SJSA1 (cell line): ENCODE data around the gene TPRX2. TPM values are rescaled to one million over a fixed set of nuclear protein-coding genes. Genes with fewer than 3 reads are reported as not detected.
"Not testable (repeated sequence)": the region's sequence is repeated elsewhere in the genome, so short reads cannot be mapped to it uniquely, and the experiment has no call there.

Experiments
- DNase-seq, 2 experiments: peaks; one replicate each; pipeline ENCODE4 v3.0.0-alpha.2; 2015 to 2020; ENCODE audit warnings: low spot score in 2 of 2, low read depth in 1 of 2
- H3K27ac ChIP-seq: fragments of 250-450 bp; sonication (Bioruptor Pico); 2 replicates; pipeline ENCODE4 v1.5.1; 2020; ENCODE audit warnings: mild to moderate bottlenecking, moderate library complexity
- H3K27me3 ChIP-seq: fragments of 250-450 bp; sonication (Bioruptor Pico); replicated peaks from 2 replicates; pipeline ENCODE4 v1.5.1; 2020; ENCODE audit warnings: mild to moderate bottlenecking, moderate library complexity
- H3K36me3 ChIP-seq: fragments of 250-450 bp; sonication (Bioruptor Pico); 2 replicates; pipeline ENCODE4 v1.5.1; 2020; ENCODE audit warnings: mild to moderate bottlenecking
- H3K4me1 ChIP-seq: fragments of 250-450 bp; sonication (Bioruptor Pico); replicated peaks from 2 replicates; pipeline ENCODE4 v1.6.1; 2021; ENCODE audit warnings: mild to moderate bottlenecking
- H3K4me3 ChIP-seq: fragments of 250-450 bp; sonication (Bioruptor Pico); 2 replicates; pipeline ENCODE4 v1.5.1; 2020; ENCODE audit warnings: mild to moderate bottlenecking
- H3K9me3 ChIP-seq: fragments of 250-450 bp; sonication (Bioruptor Pico); replicated peaks from 2 replicates; pipeline ENCODE4 v1.5.1; 2020; ENCODE audit warnings: mild to moderate bottlenecking
- total RNA-seq: library from RNA; depleted of rRNA; stranded (reverse); fragments of >200 nt; shearing (Covaris generic); gene quantifications from 2 replicates; pipeline ENCODE4 v1.2.3, GENCODE V29; 2014

TPRX2 gene
- total RNA-seq, 1 experiment from 2014 or later: not detected

- no peaks in the 10 kb centered on the region for H3K4me1 ChIP-seq
- no peaks in the 10 kb centered on the region for H3K9me3 ChIP-seq
These were observed 16.1 kb upstream of the TPRX2 start for GRCh38 chr19:47842941-47843340.

DNA sequence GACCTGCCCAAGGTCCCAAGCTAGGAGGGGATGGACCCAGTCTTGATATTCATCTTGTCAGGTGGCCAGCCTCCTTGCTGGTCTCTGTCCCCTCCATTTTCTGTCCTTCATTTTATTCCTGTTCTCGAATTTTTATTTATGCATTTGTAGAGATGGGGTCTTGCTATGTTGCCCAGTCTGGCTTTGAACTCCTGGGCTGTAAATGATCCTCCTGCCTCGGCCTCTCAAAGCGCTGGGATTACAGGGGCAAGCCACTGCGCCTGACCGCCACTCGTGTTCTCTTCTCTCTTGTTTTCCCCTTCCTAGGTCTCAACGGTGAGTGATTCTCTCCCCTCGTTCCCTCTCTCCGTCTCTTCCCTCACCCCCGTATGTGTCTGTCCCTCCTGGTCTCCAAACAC lies 10.6 kb upstream of the TPRX2 start:
- Histone ChIP-seq H3K9me3 (no peaks in the 10 kb centered on the region), H3K4me1 (no peaks in the 10 kb centered on the region), H3K36me3 (no peaks in the 10 kb centered on the region), H3K4me3 (no peak overlapping the region), H3K27ac (no peak overlapping the region), H3K27me3 (peaks cover 19% of the 10 kb centered on the region)
- no peak for DNase-seq

More at GRCh38 chr19:47842941-47843340, 16.1 kb upstream of the TPRX2 start:
- Histone ChIP-seq H3K27me3 (peaks cover 9% of the 10 kb centered on the region), H3K4me3 (no peak overlapping the region), H3K36me3 (no peaks in the 10 kb centered on the region), H3K27ac (no peak overlapping the region)
- DNase-seq: no peak

DNA sequence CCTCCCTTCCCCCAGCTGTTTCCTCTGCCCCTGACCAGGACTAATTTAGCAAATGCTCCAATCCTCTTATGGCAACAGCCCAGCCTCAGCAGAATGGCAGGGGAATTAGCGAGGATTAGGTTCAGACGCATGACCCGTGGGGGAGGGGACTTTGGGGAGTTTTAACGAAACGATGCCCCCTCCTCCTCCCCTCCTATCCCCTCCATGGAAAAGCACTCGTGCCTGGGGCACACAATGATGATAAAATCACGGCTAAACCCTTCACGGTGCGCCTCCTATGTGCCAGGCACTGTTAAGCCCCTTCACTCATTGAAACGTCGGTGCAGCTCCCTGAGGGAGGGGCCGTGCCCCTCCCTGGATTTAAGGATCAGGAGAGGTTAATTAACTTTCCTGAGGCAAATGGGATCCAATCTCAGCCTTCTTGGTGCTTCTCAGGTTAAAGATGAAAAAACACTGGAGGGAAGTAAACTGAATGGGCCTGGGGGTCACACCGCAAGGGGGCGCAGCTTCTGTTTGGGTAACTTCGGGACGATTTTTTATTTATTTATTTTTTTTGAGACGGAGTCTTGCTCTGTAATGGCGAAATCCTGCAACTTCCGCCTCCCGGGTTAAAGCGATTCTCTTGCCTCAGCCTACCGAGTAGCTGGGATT lies 10.1 kb upstream of the TPRX2 start:
- Histone ChIP-seq H3K9me3 (no peaks in the 10 kb centered on the region), H3K4me3 (no peak overlapping the region), H3K27ac (no peak overlapping the region), H3K36me3 (no peaks in the 10 kb centered on the region), H3K4me1 (no peaks in the 10 kb centered on the region), H3K27me3 (peaks cover 19% of the 10 kb centered on the region)
- peak in 1 of 2 experiments; percentile 14 for DNase-seq

DNA sequence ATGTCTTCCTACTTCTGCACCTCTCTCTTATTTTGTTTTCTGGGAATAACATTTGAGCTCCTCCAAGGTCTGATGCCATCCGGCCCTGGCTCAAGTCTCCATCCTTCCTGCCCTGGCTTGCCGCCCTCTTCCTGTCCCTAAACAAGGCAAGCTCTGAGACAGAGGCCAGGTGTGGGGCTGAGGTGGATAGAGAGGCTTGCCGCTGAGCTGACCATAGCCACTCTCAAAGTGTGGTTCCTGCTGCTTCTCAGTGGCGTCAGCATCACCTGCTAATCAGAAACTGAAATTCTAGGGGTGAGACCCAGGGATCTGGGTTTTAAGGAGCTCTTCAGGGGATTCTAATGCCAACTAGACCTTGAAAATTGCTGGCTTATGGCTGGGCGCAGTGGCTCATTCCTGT lies 6.0 kb upstream of the TPRX2 start:
- H3K4me1 ChIP-seq: no peaks in the 10 kb centered on the region; the same call in 1 of the 2 replicates
- H3K4me3 ChIP-seq: no peak overlapping the region
- peaks cover 16% of the 10 kb centered on the region for H3K27me3 ChIP-seq
- no peaks in the 10 kb centered on the region for H3K9me3 ChIP-seq
- no peak for DNase-seq
- H3K27ac ChIP-seq: no peak overlapping the region
- H3K36me3 ChIP-seq: no peaks in the 10 kb centered on the region

DNA sequence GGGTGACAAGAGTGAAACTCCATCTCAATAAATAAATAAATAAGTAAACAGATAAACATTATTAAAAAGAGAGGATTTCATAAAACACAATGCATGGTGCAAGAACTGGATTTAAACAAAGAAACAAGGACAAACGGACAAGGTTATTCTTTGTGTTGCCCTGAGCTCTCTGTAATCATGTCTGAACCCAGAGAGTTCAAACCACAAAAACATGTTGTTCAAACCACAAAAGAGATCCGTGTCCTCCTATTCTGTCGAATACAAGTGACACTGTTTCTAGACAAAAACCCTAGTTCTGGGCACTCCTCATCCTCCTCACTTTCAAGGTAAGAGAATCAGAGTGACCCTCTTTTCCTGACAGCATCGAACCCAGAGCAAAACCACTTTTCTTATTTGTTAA lies 4.6 kb upstream of the TPRX2 start:
- Histone ChIP-seq H3K4me1 (no peaks in the 10 kb centered on the region; the same call in 1 of the 2 replicates), H3K9me3 (no peaks in the 10 kb centered on the region), H3K4me3 (no peak overlapping the region), H3K27me3 (peaks cover 7% of the 10 kb centered on the region), H3K27ac (no peak overlapping the region), H3K36me3 (no peaks in the 10 kb centered on the region)
- DNase-seq: no peak

DNA sequence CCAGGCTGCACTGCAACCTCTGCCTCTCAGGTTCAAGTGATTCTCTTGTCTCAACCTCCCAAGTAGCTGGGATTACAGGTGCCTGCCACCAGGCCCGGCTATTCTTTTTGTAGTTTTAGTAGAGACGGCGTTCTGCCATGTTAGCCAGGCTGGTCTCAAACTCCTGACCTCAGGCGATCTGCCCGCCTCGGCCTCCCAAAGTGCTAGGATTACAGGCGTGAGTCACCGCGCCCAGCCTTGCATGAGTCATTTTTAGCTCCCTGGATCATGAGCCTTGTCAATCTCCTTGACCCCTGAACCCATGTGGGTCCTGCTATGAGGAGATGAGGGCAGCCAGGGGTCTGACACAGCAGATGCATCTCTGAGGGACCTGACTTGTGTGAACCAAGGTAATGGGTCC lies 804 bp upstream of the TPRX2 start:
- not testable (repeated sequence) for H3K4me3 ChIP-seq, H3K27ac ChIP-seq, H3K27me3 ChIP-seq, H3K4me1 ChIP-seq, H3K9me3 ChIP-seq, H3K36me3 ChIP-seq
- DNase-seq: peak in 1 of 2 experiments; percentile 4

DNA sequence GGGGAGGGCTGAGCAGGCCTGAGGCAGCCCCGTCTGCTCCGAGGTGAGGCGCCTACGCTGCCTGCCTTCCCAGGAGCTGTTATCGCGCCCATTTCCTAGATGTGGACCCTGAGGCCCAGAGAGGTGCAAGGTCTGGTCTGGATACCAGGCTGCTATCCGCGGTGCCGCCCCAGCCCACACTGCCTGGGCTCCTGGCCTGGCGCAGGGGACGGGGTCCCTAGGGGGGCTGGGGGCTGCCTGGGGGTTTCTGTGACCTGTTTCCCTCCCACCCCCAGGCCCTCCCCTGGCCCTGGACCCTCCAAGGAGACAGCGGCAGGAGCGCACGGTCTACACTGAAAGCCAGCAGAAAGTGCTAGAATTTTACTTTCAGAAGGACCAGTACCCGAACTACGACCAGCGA lies 803 bp downstream of the TPRX2 start:
- H3K4me1 ChIP-seq, H3K9me3 ChIP-seq, H3K27me3 ChIP-seq, H3K36me3 ChIP-seq, H3K4me3 ChIP-seq, DNase-seq, H3K27ac ChIP-seq: not testable (repeated sequence)

GRCh38 chr19:47860602-47861297 lies 1.7 kb downstream of the TPRX2 start:
- no peaks in the 10 kb centered on the region; the same call in 1 of the 2 replicates for H3K27me3 ChIP-seq
- no peaks in the 10 kb centered on the region for H3K36me3 ChIP-seq
- no peaks in the 10 kb centered on the region; the same call in 1 of the 2 replicates for H3K4me1 ChIP-seq
- H3K27ac ChIP-seq: no peak overlapping the region
- DNase-seq: no peak
- H3K4me3 ChIP-seq: no peak overlapping the region
- H3K9me3 ChIP-seq: no peaks in the 10 kb centered on the region

- DNase-seq: no peak
- H3K27me3 ChIP-seq: no peaks in the 10 kb centered on the region; the same call in 1 of the 2 replicates
These were observed 2.6 kb downstream of the TPRX2 start for GRCh38 chr19:47861630-47862029.

GRCh38 chr19:47863514-47863936 lies 4.5 kb downstream of the TPRX2 start:
- H3K4me3 ChIP-seq: no peak overlapping the region
- no peaks in the 10 kb centered on the region for H3K36me3 ChIP-seq
- no peaks in the 10 kb centered on the region for H3K9me3 ChIP-seq
- H3K4me1 ChIP-seq: no peaks in the 10 kb centered on the region; the same call in 1 of the 2 replicates
- no peaks in the 10 kb centered on the region; the same call in 1 of the 2 replicates for H3K27me3 ChIP-seq
- peak; percentile 54 to 84 for DNase-seq
- H3K27ac ChIP-seq: no peak overlapping the region

More at GRCh38 chr19:47861630-47862029, 2.6 kb downstream of the TPRX2 start:
- H3K4me3 ChIP-seq: no peak overlapping the region
- no peaks in the 10 kb centered on the region; the same call in 1 of the 2 replicates for H3K4me1 ChIP-seq
- no peaks in the 10 kb centered on the region for H3K36me3 ChIP-seq
- no peaks in the 10 kb centered on the region for H3K9me3 ChIP-seq
- no peak overlapping the region for H3K27ac ChIP-seq

DNA sequence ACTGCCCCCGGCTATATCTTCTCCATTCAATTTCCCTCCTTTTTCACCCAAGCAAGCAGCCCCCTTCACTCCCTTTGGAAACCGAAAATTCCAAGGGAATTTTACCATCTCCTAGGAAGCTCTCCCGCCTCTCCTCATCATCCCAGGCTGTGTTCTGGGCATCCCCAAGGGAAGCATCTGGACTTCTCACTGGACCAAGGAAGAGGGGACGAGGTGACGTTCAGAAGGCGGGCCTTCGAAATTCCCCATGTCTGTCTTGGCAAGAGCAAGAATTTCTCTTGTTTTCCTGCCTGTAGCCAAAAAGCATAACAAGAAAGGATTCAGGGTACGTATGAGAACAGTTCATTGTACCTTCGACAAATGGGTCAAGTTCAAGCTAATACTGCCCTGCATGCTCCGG lies 6.1 kb downstream of the TPRX2 start:
- Histone ChIP-seq H3K27me3 (no peaks in the 10 kb centered on the region; the same call in 1 of the 2 replicates), H3K4me1 (no peaks in the 10 kb centered on the region), H3K27ac (no peak overlapping the region), H3K9me3 (no peaks in the 10 kb centered on the region), H3K36me3 (no peaks in the 10 kb centered on the region), H3K4me3 (no peak overlapping the region)
- DNase-seq: no peak

- no peaks in the 10 kb centered on the region for H3K36me3 ChIP-seq
- no peaks in the 10 kb centered on the region for H3K4me1 ChIP-seq
- no peaks in the 10 kb centered on the region; the same call in 1 of the 2 replicates for H3K9me3 ChIP-seq
- DNase-seq: no peak
- 0 out of 2 replicates have a peak, but pooled peaks cover 4% of the 10 kb centered on the region for H3K27me3 ChIP-seq
- no peak overlapping the region for H3K4me3 ChIP-seq
- no peak overlapping the region for H3K27ac ChIP-seq
These were observed 19.9 kb downstream of the TPRX2 start for GRCh38 chr19:47878906-47879305.

DNA sequence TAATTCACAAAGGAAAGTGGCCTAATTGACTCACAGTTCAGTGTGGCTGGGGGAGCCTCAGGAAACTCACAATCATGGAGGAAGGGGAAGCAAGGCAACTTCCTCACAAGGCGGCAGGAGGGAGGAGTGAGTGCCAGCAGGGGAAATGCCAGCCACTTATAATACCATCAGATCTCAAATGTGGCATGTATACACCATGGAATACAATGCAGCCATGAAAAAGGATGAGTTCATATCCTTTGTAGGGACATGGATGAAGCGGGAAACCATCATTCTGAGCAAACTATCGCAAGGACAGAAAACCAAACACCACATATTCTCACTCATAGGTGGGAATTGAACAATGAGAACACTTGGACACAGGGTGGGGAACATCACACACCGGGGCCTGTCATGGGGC lies 20.4 kb downstream of the TPRX2 start:
- not testable (repeated sequence) for H3K36me3 ChIP-seq, H3K27me3 ChIP-seq, H3K4me1 ChIP-seq, H3K27ac ChIP-seq, DNase-seq, H3K4me3 ChIP-seq, H3K9me3 ChIP-seq

DNA sequence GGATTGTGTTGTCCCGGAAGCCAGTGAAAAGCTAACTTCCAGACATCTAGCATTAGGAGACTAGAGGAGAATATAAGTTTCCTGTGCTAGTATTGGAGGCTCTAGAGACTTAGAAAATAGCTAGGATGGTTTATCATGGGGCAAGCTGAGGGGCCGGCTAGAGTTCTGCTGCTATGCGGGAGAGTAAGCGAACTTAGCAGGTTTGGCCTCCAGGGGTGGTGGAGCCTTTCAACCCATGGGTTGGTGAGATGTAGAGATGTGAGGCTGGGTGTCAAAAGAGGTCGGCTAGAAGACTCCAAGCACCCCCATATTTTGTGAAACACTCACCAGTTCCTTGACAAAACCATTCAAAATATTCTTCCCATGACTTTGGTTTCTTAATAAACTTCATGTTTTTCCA lies 22.7 kb downstream of the TPRX2 start:
- Histone ChIP-seq H3K4me3 (no peak overlapping the region), H3K36me3 (no peaks in the 10 kb centered on the region)

More for the DNA sequence above, 22.7 kb downstream of the TPRX2 start:
- no peak for DNase-seq
- no peaks in the 10 kb centered on the region; the same call in 1 of the 2 replicates for H3K9me3 ChIP-seq
- H3K27me3 ChIP-seq: 0 out of 2 replicates have a peak, but pooled peaks cover 9% of the 10 kb centered on the region
- no peaks in the 10 kb centered on the region for H3K4me1 ChIP-seq
- H3K27ac ChIP-seq: no peak overlapping the region
